IMR-90 (cell line): ENCODE results near the gene S1PR3. TPM values are rescaled to one million over a fixed set of nuclear protein-coding genes. Genes with fewer than 3 reads are reported as not detected.

Experiments
- ATAC-seq: fragments of 200-7000 bp; cut with Tn5 transposase; 2 replicates; pipeline ENCODE4 v1.9.1; 2020; ENCODE audit warnings: low read depth, mild to moderate bottlenecking, moderate library complexity
- BruUV-seq: library from RNA; stranded (reverse); fragments of 400-500 nt; replicated peaks from 2 replicates; lab custom pipeline; 2021; lab: Mats Ljungman, UMichigan
- CTCF ChIA-PET: fragments of 300-600 bp; formaldehyde crosslinking; extraction: SDS; loops from one replicate; lab custom pipeline; 2021; ENCODE audit warnings: antibody characterized with exemption; lab: Yijun Ruan, JAX
- POLR2A ChIA-PET: fragments of 300-600 bp; sonication (Branson Sonifier 250); formaldehyde crosslinking; loops from one replicate; lab custom pipeline; 2022; ENCODE audit warnings: antibody characterized with exemption; ENCODE audit not compliant: unreplicated experiment; lab: Charles Lee
- DNase-seq: peaks from one replicate; pipeline ENCODE4 v3.0.0; 2013
- H2AFZ ChIP-seq: replicated peaks from 2 replicates; pipeline ENCODE3; 2013; ENCODE audit warnings: low read length, mild to moderate bottlenecking; ENCODE audit not compliant: poor library complexity
- H2AK5ac ChIP-seq: 2 replicates; pipeline ENCODE4 v1.6.1; 2013; ENCODE audit warnings: low read depth, low read length, inconsistent platforms
- H2AK9ac ChIP-seq: replicated peaks from 2 replicates; pipeline ENCODE3; 2013; ENCODE audit warnings: mild to moderate bottlenecking, low read depth, low read length, moderate library complexity; ENCODE audit not compliant: poor library complexity
- H2BK120ac ChIP-seq: 2 replicates; pipeline ENCODE4 v1.6.1; 2013; ENCODE audit warnings: low read depth, low read length, inconsistent platforms
- H2BK15ac ChIP-seq: 3 replicates; pipeline ENCODE4 v1.6.1; 2013; ENCODE audit warnings: low read depth, low read length, inconsistent platforms
- H2BK20ac ChIP-seq: 2 replicates; pipeline ENCODE4 v1.6.1; 2013; ENCODE audit warnings: low read depth, mild to moderate bottlenecking, inconsistent platforms, low read length, moderate library complexity
- H2BK5ac ChIP-seq: 2 replicates; pipeline ENCODE4 v1.6.1; 2013; ENCODE audit warnings: mild to moderate bottlenecking, low read depth, low read length, inconsistent platforms; ENCODE audit not compliant: poor library complexity, severe bottlenecking
- H3K14ac ChIP-seq: replicated peaks from 2 replicates; pipeline ENCODE4 v1.6.1; 2013; ENCODE audit warnings: low read depth, low read length, inconsistent platforms
- H3K18ac ChIP-seq: 2 replicates; pipeline ENCODE4 v1.6.1; 2013; ENCODE audit warnings: low read depth, low read length, control low read depth
- H3K23ac ChIP-seq: 2 replicates; pipeline ENCODE4 v1.6.1; 2013; ENCODE audit warnings: low read depth, low read length, inconsistent platforms
- H3K27ac ChIP-seq: 2 replicates; pipeline ENCODE4 v1.5.1; 2013; ENCODE audit warnings: mild to moderate bottlenecking, control low read depth, low read length; ENCODE audit not compliant: insufficient read depth
- H3K27me3 ChIP-seq: 2 replicates; pipeline ENCODE4 v1.6.1; 2013; ENCODE audit warnings: low read length; ENCODE audit not compliant: control insufficient read depth, insufficient read depth
- H3K36me3 ChIP-seq: 2 replicates; pipeline ENCODE4 v1.6.1; 2013; ENCODE audit warnings: low read length, mixed read lengths; ENCODE audit not compliant: control insufficient read depth, insufficient read depth
- H3K4ac ChIP-seq: 2 replicates; pipeline ENCODE4 v1.6.1; 2013; ENCODE audit warnings: low read depth, low read length, inconsistent platforms
- H3K4me1 ChIP-seq: 2 replicates; pipeline ENCODE4 v1.6.1; 2013; ENCODE audit warnings: low read length, mixed read lengths; ENCODE audit not compliant: control insufficient read depth, insufficient read depth
- H3K4me2 ChIP-seq: 2 replicates; pipeline ENCODE4 v1.6.1; 2013; ENCODE audit warnings: low read depth, mild to moderate bottlenecking, control low read depth, low read length, moderate library complexity
- H3K4me3 ChIP-seq: 2 replicates; pipeline ENCODE4 v1.5.1; 2013; ENCODE audit warnings: low read depth, mild to moderate bottlenecking, control low read depth, low read length, moderate library complexity; ENCODE audit not compliant: insufficient read depth
- H3K56ac ChIP-seq: 2 replicates; pipeline ENCODE4 v1.6.1; 2013; ENCODE audit warnings: low read length, inconsistent platforms; ENCODE audit not compliant: insufficient read depth; ENCODE audit errors: extremely low read depth
- H3K79me1 ChIP-seq, 2 experiments: 2 replicates each; pipeline ENCODE4 v1.6.1; 2013; ENCODE audit warnings: low read length in 2 of 2, inconsistent platforms in 1 of 2, low read depth in 1 of 2
- H3K9ac ChIP-seq: 2 replicates; pipeline ENCODE4 v1.6.1; 2013; ENCODE audit warnings: low read depth, low read length, control low read depth
- H3K9me1 ChIP-seq: 2 replicates; pipeline ENCODE4 v1.6.1; 2013; ENCODE audit warnings: low read length, inconsistent platforms; ENCODE audit not compliant: insufficient read depth
- H3K9me3 ChIP-seq: 2 replicates; pipeline ENCODE4 v1.6.1; 2013; ENCODE audit warnings: low read length; ENCODE audit not compliant: control insufficient read depth, insufficient read depth
- H4K20me1 ChIP-seq: 2 replicates; pipeline ENCODE4 v1.6.1; 2013; ENCODE audit warnings: low read length, inconsistent platforms; ENCODE audit not compliant: insufficient read depth
- H4K5ac ChIP-seq: 2 replicates; pipeline ENCODE4 v1.6.1; 2013; ENCODE audit warnings: mild to moderate bottlenecking, low read depth, low read length, control low read depth
- H4K8ac ChIP-seq, 2 experiments: 2 replicates each; pipeline ENCODE4 v1.6.1; 2013; ENCODE audit warnings: low read depth in 2 of 2, low read length in 2 of 2, control low read depth in 1 of 2, inconsistent platforms in 1 of 2
- H4K91ac ChIP-seq: 2 replicates; pipeline ENCODE4 v1.6.1; 2013; ENCODE audit warnings: low read depth, low read length, inconsistent platforms; ENCODE audit not compliant: insufficient read depth
- BHLHE40 ChIP-seq: fragments of 150-350 bp; IDR thresholded peaks from 2 replicates; pipeline ENCODE4 v1.6.1; 2016; ENCODE audit warnings: mild to moderate bottlenecking, low read depth, low read length
- ELK1 ChIP-seq: fragments of 150-350 bp; IDR thresholded peaks from 2 replicates; pipeline ENCODE4 v1.6.1; 2016; ENCODE audit warnings: low read depth, mild to moderate bottlenecking, low read length, moderate library complexity, borderline replicate concordance
- FOS ChIP-seq: fragments of 150-350 bp; IDR thresholded peaks from 2 replicates; pipeline ENCODE4 v1.6.1; 2016; ENCODE audit warnings: low read depth, low read length
- MAZ ChIP-seq: IDR thresholded peaks from 2 replicates; pipeline ENCODE4 v1.6.1; 2012; ENCODE audit warnings: low read depth, mild to moderate bottlenecking, low read length, improper control_type of control experiment, moderate library complexity, borderline replicate concordance
- MXI1 ChIP-seq: IDR thresholded peaks from 2 replicates; pipeline ENCODE4 v1.6.1; 2012; ENCODE audit warnings: low read depth, mild to moderate bottlenecking, low read length, moderate library complexity, borderline replicate concordance
- NFE2L2 ChIP-seq: fragments of 150-350 bp; IDR thresholded peaks from 2 replicates; pipeline ENCODE4 v1.6.1; 2016; ENCODE audit warnings: low read depth, mild to moderate bottlenecking, low read length
- POLR2A ChIP-seq: IDR thresholded peaks from 2 replicates; pipeline ENCODE4 v1.6.1; 2012; ENCODE audit warnings: mild to moderate bottlenecking, low read depth, low read length
- RAD21 ChIP-seq: IDR thresholded peaks from 2 replicates; pipeline ENCODE4 v1.6.1; 2012; ENCODE audit warnings: low read length, improper control_type of control experiment
- RFX5 ChIP-seq: IDR thresholded peaks from 2 replicates; pipeline ENCODE4 v1.8.0; 2012; ENCODE audit warnings: low read depth, mild to moderate bottlenecking, low read length, moderate library complexity
- SMC3 ChIP-seq: fragments of 150-350 bp; IDR thresholded peaks from 2 replicates; pipeline ENCODE4 v1.6.1; 2016; ENCODE audit warnings: low read depth, mild to moderate bottlenecking, antibody characterized with exemption, low read length, moderate library complexity
- WGBS, 2 experiments: methylation state at CpG; one replicate each; pipeline versions ENCODE4 v1.1.5 to v1.1.7; 2013; ENCODE audit warnings: missing lambda C conversion rate in 2 of 2; ENCODE audit not compliant: insufficient read length in 1 of 2; ENCODE audit errors: extremely low coverage in 2 of 2; 5-methylcytosine and 5-hydroxymethylcytosine counted together
- dilution Hi-C: fragments of 300-500 bp; cut with HindIII; formaldehyde crosslinking; loops from one replicate; pipeline ENCODE4 v1.14.3; 2018; ENCODE audit warnings: low sequenced_read_pairs; ENCODE audit not compliant: unreplicated experiment
- in situ Hi-C: fragments of 300-500 bp; cut with MboI; formaldehyde crosslinking; loops from 3 replicates; pipeline ENCODE4 v1.14.3; 2019; ENCODE audit warnings: low sequenced_read_pairs, inconsistent platforms, mixed read lengths
- intact Hi-C: fragments of 100-400 bp; cut with micrococcal nuclease; formaldehyde crosslinking; loops from 2 replicates; pipeline ENCODE4 v1.10.0; 2022
- polyA plus RNA-seq, 3 experiments: library from polyadenylated mRNA; depleted of rRNA; stranded (reverse); fragments of >200 nt; gene quantifications; 2 replicates each; pipeline ENCODE4 v1.2.3, GENCODE V29; 2012; ENCODE audit warnings: low replicate concordance in 1 of 3
- total RNA-seq: library from RNA; depleted of rRNA; stranded (reverse); fragments of >200 nt; gene quantifications from 2 replicates; pipeline ENCODE4 v1.2.3, GENCODE V29; 2012

S1PR3 gene
- total and polyA plus RNA-seq, 2 of the 4 experiments (the other 2 are of a cell fraction) = 28.4 to 28.7 TPM

GRCh38 chr9:89000371-89000781 lies 9.1 kb downstream of the S1PR3 start:
- Histone ChIP-seq H3K9me3 (no peaks in the 10 kb centered on the region), H2BK120ac (peak overlapping the region; percentile 87), H3K79me1 (peaks cover 23 to 48% of the 10 kb centered on the region in 2 experiments; a peak in 3 of 4 replicates), H2BK20ac (peak overlapping the region; percentile 3; the same call in 1 of the 2 replicates), H2BK5ac (peak overlapping the region; percentile 6), H4K20me1 (peaks cover 6% of the 10 kb centered on the region; the same call in 1 of the 2 replicates), H3K4me2 (no peak overlapping the region), H3K56ac (no peak overlapping the region), H3K14ac (peak overlapping the region; percentile 84; the same call in 1 of the 2 replicates), H3K4me3 (no peak overlapping the region), H2AFZ (peak overlapping the region; percentile 54), H3K9ac (no peak overlapping the region), H4K8ac (peak overlapping the region in 1 of 2 experiments; percentile 77; a peak in 1 of 4 replicates), H3K27me3 (no peaks in the 10 kb centered on the region), H2AK5ac (peak overlapping the region; percentile 57), H3K4ac (peak overlapping the region; percentile 90; the same call in 1 of the 2 replicates), H3K4me1 (peaks cover 16% of the 10 kb centered on the region), H4K91ac (peak overlapping the region; percentile 33; the same call in 1 of the 2 replicates), H3K23ac (0 out of 2 replicates have a peak overlapping the region, but pooled peaks have one; percentile 67), H3K27ac (no peak overlapping the region; the same call in 1 of the 2 replicates), H3K36me3 (peaks cover 47% of the 10 kb centered on the region), H3K9me1 (peaks cover 19% of the 10 kb centered on the region; the same call in 1 of the 2 replicates), H2AK9ac (no peak overlapping the region), H2BK15ac (peak overlapping the region; percentile 40; the same call in 2 of the 3 replicates), H3K18ac (no peak overlapping the region; the same call in 1 of the 2 replicates), H4K5ac (no peak overlapping the region; the same call in 1 of the 2 replicates)
- ChIA-PET CTCF (interaction anchor here (1.0 kb wide), 1 partner anchor 277 kb away, joined by 3 read pairs; no protein-coding TSS in a partner anchor), POLR2A (no interaction called here)
- DNase-seq = no peak
- BruUV-seq = no TSS peak
- dilution Hi-C loops (no loop called here), in situ Hi-C loops (loop anchor here (5.0 to 25.0 kb wide), 4 partner anchors 408 to 1313 kb away; partner anchors contain the start of gene CDK20), intact Hi-C loops (loop anchor here (2.0 kb wide), 1 partner anchor 612 kb away; the partner anchor contains the start of gene SPIN1)
- peak; percentile 24 for ATAC-seq
- TF ChIP-seq FOS (no peak), SMC3 (no peak), POLR2A (no peak), NFE2L2 (no peak), RAD21 (no peak), RFX5 (no peak), MAZ (no peak), BHLHE40 (no peak), ELK1 (no peak), MXI1 (no peak)
- WGBS, 2 experiments = 81% methylated on average over 8 of the region's 9 CpGs; no CpG with 5 or more reads in 1 of the 2 experiments
